ENCODE data around the gene IL1B. TPM values are rescaled to one million over a fixed set of nuclear protein-coding genes. Genes with fewer than 3 reads are reported as not detected.
"Not testable (repeated sequence)": the region's sequence is repeated elsewhere in the genome, so short reads cannot be mapped to it uniquely, and the experiment has no call there.

IL1B gene
- total and polyA plus RNA-seq, 2 experiments from 2014 or later, result 1.1 to 2.4 TPM

- 91% methylated on average over 8 of the region's 8 CpGs for WGBS (ENCODE audit: low lambda C conversion rate, missing lambda C conversion rate)
- Histone ChIP-seq H3K9me2 (replicated peaks; ENCODE audit: insufficient read depth) (no peaks in the 10 kb centered on the region), H3K9me3 (ENCODE audit: low read depth) (no peaks in the 10 kb centered on the region), H3K4me1 (ENCODE audit: insufficient read depth) (peaks cover 25% of the 10 kb centered on the region), H3K27me3 (no peaks in the 10 kb centered on the region), H2AFZ (no peak overlapping the region), H3K36me3 (replicated peaks; ENCODE audit: insufficient read depth, low read depth) (no peaks in the 10 kb centered on the region), H3K79me2 (no peaks in the 10 kb centered on the region), H3K4me2 (no peak overlapping the region), H3K27ac (no peak overlapping the region), H3K4me3 (no peak overlapping the region), H4K20me1 (ENCODE audit: insufficient read depth, poor library complexity, severe bottlenecking) (no peaks in the 10 kb centered on the region)
- TF ChIP-seq, protein P1, sequence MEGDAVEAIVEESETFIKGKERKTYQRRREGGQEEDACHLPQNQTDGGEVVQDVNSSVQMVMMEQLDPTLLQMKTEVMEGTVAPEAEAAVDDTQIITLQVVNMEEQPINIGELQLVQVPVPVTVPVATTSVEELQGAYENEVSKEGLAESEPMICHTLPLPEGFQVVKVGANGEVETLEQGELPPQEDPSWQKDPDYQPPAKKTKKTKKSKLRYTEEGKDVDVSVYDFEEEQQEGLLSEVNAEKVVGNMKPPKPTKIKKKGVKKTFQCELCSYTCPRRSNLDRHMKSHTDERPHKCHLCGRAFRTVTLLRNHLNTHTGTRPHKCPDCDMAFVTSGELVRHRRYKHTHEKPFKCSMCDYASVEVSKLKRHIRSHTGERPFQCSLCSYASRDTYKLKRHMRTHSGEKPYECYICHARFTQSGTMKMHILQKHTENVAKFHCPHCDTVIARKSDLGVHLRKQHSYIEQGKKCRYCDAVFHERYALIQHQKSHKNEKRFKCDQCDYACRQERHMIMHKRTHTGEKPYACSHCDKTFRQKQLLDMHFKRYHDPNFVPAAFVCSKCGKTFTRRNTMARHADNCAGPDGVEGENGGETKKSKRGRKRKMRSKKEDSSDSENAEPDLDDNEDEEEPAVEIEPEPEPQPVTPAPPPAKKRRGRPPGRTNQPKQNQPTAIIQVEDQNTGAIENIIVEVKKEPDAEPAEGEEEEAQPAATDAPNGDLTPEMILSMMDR (IDR thresholded peaks at IDR 0.05; ENCODE audit: poor library complexity), result no peak
- no peak for TF ChIP-seq EZH2 (IDR thresholded peaks at IDR 0.05; ENCODE audit: borderline replicate concordance)
- TF ChIP-seq EZH2phosphoT487 (IDR thresholded peaks at IDR 0.05; ENCODE audit: low read depth, severe bottlenecking, unreplicated experiment), result no peak
- DNase-seq (ENCODE audit: low spot score), result no peak
These were observed 29.7 kb upstream of the IL1B start for GRCh38 chr2:112866128-112866835.

GRCh38 chr2:112864072-112864471 lies 27.5 kb upstream of the IL1B start:
- H2AFZ ChIP-seq, result no peak overlapping the region
- no peak overlapping the region for H3K27ac ChIP-seq
- no peaks in the 10 kb centered on the region for H3K27me3 ChIP-seq
- no peaks in the 10 kb centered on the region for H3K36me3 ChIP-seq (replicated peaks; ENCODE audit: insufficient read depth, low read depth)
- peaks cover 3% of the 10 kb centered on the region for H3K9me3 ChIP-seq (ENCODE audit: low read depth)
- peaks cover 3% of the 10 kb centered on the region for H3K4me1 ChIP-seq (ENCODE audit: insufficient read depth)
- no peaks in the 10 kb centered on the region for H3K79me2 ChIP-seq
- H3K9me2 ChIP-seq (replicated peaks; ENCODE audit: insufficient read depth), result no peaks in the 10 kb centered on the region
- H3K4me2 ChIP-seq, result no peak overlapping the region
- no peak for DNase-seq (ENCODE audit: low spot score)
- H4K20me1 ChIP-seq (ENCODE audit: insufficient read depth, poor library complexity, severe bottlenecking), result no peaks in the 10 kb centered on the region
- WGBS (ENCODE audit: low lambda C conversion rate, missing lambda C conversion rate), result 80% methylated on average over 1 of the region's 1 CpG
- no peak overlapping the region for H3K4me3 ChIP-seq
- no peak for TF ChIP-seq EZH2phosphoT487 (IDR thresholded peaks at IDR 0.05; ENCODE audit: low read depth, severe bottlenecking, unreplicated experiment)
- no peak for TF ChIP-seq EZH2 (IDR thresholded peaks at IDR 0.05; ENCODE audit: borderline replicate concordance)
- TF ChIP-seq, protein P1 (IDR thresholded peaks at IDR 0.05; ENCODE audit: poor library complexity), result no peak

DNA sequence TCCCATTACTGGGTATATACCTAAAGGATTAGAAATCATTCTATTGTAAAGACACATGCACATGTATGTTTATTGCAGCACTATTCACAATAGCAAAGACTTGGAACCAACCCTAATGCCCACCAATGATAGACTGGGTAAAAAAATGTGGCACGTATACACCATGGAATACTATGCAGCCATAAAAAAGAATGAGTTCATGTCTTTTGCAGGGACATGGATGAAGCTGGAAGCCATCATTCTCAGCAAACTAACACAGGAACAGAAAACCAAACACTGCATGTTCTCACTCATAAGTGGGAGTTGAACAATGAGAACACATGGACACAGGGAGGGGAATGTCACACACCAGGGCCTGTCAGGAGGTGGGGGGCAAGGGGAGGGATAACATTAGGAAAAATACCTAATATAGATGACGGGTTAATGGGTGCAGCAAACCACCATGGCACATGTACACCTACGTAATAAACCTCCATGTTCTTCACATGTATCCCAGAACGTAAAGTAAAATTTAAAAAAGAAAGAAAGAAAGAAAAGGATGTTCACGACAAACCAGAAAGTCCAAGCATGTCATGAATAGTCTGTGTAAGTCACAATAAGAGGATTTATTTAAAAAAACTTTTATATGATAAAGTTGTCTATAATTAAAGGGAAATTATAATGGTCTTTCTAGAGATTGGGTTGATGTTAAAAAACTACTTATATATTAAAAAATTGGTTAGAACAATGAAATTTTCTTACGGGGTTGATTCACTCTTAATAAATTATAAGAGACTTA lies 23.0 kb upstream of the IL1B start:
- not testable (repeated sequence) for H3K27ac ChIP-seq; H3K4me3 ChIP-seq; H3K9me2 ChIP-seq (replicated peaks; ENCODE audit: insufficient read depth); H3K4me1 ChIP-seq (ENCODE audit: insufficient read depth); H3K36me3 ChIP-seq (replicated peaks; ENCODE audit: insufficient read depth, low read depth); H3K79me2 ChIP-seq; H3K4me2 ChIP-seq; H4K20me1 ChIP-seq (ENCODE audit: insufficient read depth, poor library complexity, severe bottlenecking); H2AFZ ChIP-seq; H3K9me3 ChIP-seq (ENCODE audit: low read depth); H3K27me3 ChIP-seq; DNase-seq (ENCODE audit: low spot score)
- 72% methylated on average over 6 of the region's 6 CpGs for WGBS (ENCODE audit: low lambda C conversion rate, missing lambda C conversion rate)

- Histone ChIP-seq H3K4me3 (no peak overlapping the region), H3K27me3 (no peaks in the 10 kb centered on the region), H3K79me2 (no peaks in the 10 kb centered on the region), H3K36me3 (replicated peaks; ENCODE audit: insufficient read depth, low read depth) (no peaks in the 10 kb centered on the region), H3K9me3 (ENCODE audit: low read depth) (no peaks in the 10 kb centered on the region), H4K20me1 (ENCODE audit: insufficient read depth, poor library complexity, severe bottlenecking) (no peaks in the 10 kb centered on the region), H3K27ac (peak overlapping the region; percentile 54), H3K4me1 (ENCODE audit: insufficient read depth) (no peaks in the 10 kb centered on the region), H2AFZ (no peak overlapping the region), H3K4me2 (peak overlapping the region; percentile 7), H3K9me2 (replicated peaks; ENCODE audit: insufficient read depth) (no peaks in the 10 kb centered on the region)
- TF ChIP-seq EZH2phosphoT487 (IDR thresholded peaks at IDR 0.05; ENCODE audit: low read depth, severe bottlenecking, unreplicated experiment), result no peak
- TF ChIP-seq EZH2 (IDR thresholded peaks at IDR 0.05; ENCODE audit: borderline replicate concordance), result no peak
- TF ChIP-seq, protein P1 (IDR thresholded peaks at IDR 0.05; ENCODE audit: poor library complexity), result no peak
- no peak for DNase-seq (ENCODE audit: low spot score)
- WGBS (ENCODE audit: low lambda C conversion rate, missing lambda C conversion rate), result 63% methylated on average over 5 of the region's 5 CpGs
These were observed 14.0 kb upstream of the IL1B start for GRCh38 chr2:112850588-112850987.
